Hepatocyte (in vitro differentiated cells): ENCODE data around the gene OR13A1. TPM values are rescaled to one million over a fixed set of nuclear protein-coding genes. Genes with fewer than 3 reads are reported as not detected.
"Not testable (repeated sequence)": the region's sequence is repeated elsewhere in the genome, so short reads cannot be mapped to it uniquely, and the experiment has no call there.

ENCODE experiments used
- DNase-seq: peaks from one replicate; pipeline ENCODE4 v3.0.0-alpha.2; 2016; ENCODE audit warnings: low spot score
- H2AFZ ChIP-seq: fragments of 200-600 bp; sonication (generic); 2 replicates; pipeline ENCODE4 v1.6.0; 2016; ENCODE audit warnings: antibody characterized with exemption, mild to moderate bottlenecking
- H3K27ac ChIP-seq: fragments of 200-600 bp; sonication (generic); 2 replicates; pipeline ENCODE4 v1.5.1; 2016; ENCODE audit warnings: mild to moderate bottlenecking
- H3K27me3 ChIP-seq: fragments of 200-600 bp; sonication (generic); 2 replicates; pipeline ENCODE4 v1.6.1; 2016
- H3K36me3 ChIP-seq: fragments of 200-600 bp; sonication (generic); replicated peaks from 2 replicates; pipeline ENCODE4 v1.5.1; 2016; ENCODE audit warnings: low read depth; ENCODE audit not compliant: insufficient read depth
- H3K4me1 ChIP-seq: fragments of 200-600 bp; sonication (generic); 2 replicates; pipeline ENCODE4 v1.5.1; 2016; ENCODE audit warnings: mild to moderate bottlenecking, moderate library complexity; ENCODE audit not compliant: insufficient read depth
- H3K4me2 ChIP-seq: fragments of 200-600 bp; sonication (generic); 2 replicates; pipeline ENCODE4 v1.6.0; 2016
- H3K4me3 ChIP-seq: fragments of 200-600 bp; sonication (generic); 2 replicates; pipeline ENCODE4 v1.5.1; 2016; ENCODE audit warnings: mild to moderate bottlenecking
- H3K79me2 ChIP-seq: fragments of 200-600 bp; sonication (generic); 2 replicates; pipeline ENCODE4 v1.6.0; 2017; ENCODE audit warnings: mild to moderate bottlenecking
- H3K9me2 ChIP-seq: fragments of 200-600 bp; sonication (generic); replicated peaks from 2 replicates; pipeline ENCODE4 v1.6.0; 2017; ENCODE audit warnings: mild to moderate bottlenecking; ENCODE audit not compliant: insufficient read depth
- H3K9me3 ChIP-seq: fragments of 200-600 bp; sonication (generic); 2 replicates; pipeline ENCODE4 v1.5.1; 2016; ENCODE audit warnings: low read depth, mild to moderate bottlenecking
- H4K20me1 ChIP-seq: fragments of 200-600 bp; sonication (generic); 2 replicates; pipeline ENCODE4 v1.6.0; 2016; ENCODE audit warnings: mild to moderate bottlenecking; ENCODE audit not compliant: insufficient read depth, poor library complexity, severe bottlenecking
- EZH2 ChIP-seq: fragments of 200-600 bp; sonication (generic); IDR thresholded peaks from 2 replicates; pipeline ENCODE4 v1.6.1; 2016; ENCODE audit warnings: antibody characterized with exemption, mild to moderate bottlenecking, borderline replicate concordance
- EZH2phosphoT487 ChIP-seq: fragments of 200-600 bp; sonication (generic); IDR thresholded peaks from one replicate; pipeline ENCODE4 v1.6.1; 2018; ENCODE audit warnings: antibody characterized with exemption, mild to moderate bottlenecking, low read depth, moderate library complexity; ENCODE audit not compliant: unreplicated experiment, severe bottlenecking
- WGBS: methylation state at CpG from one replicate; pipeline ENCODE4 v1.1.6; 2016; ENCODE audit warnings: low lambda C conversion rate; ENCODE audit errors: missing lambda C conversion rate; 5-methylcytosine and 5-hydroxymethylcytosine counted together
- polyA plus RNA-seq: library from polyadenylated mRNA; unstranded; fragments of >200 nt; fragmentation: Nextera tagmentation; extraction: Ambion mirVana; gene quantifications from 2 replicates; pipeline ENCODE4 v1.2.1, GENCODE V29; 2016
- total RNA-seq: library from RNA; depleted of rRNA; stranded (reverse); fragments of >200 nt; gene quantifications from 2 replicates; pipeline ENCODE4 v1.2.3, GENCODE V29; 2014
- TF ChIP-seq, protein P1 (sequence below): fragments of 200-600 bp; sonication (generic); IDR thresholded peaks from 2 replicates; pipeline ENCODE4 v1.5.1; 2016; ENCODE audit warnings: antibody characterized with exemption, mild to moderate bottlenecking; ENCODE audit not compliant: poor library complexity

OR13A1 gene
- total and polyA plus RNA-seq, 2 experiments from 2014 or later = 0.37 TPM; not detected in 1

GRCh38 chr10:45279682-45280081 is 35.7 kb downstream of the OR13A1 start:
- no peak for DNase-seq
- Histone ChIP-seq H3K9me3 (no peaks in the 10 kb centered on the region), H3K79me2 (no peaks in the 10 kb centered on the region), H3K36me3 (no peaks in the 10 kb centered on the region), H3K9me2 (no peaks in the 10 kb centered on the region), H3K4me2 (no peak overlapping the region), H3K4me3 (no peak overlapping the region), H4K20me1 (no peaks in the 10 kb centered on the region), H3K4me1 (no peaks in the 10 kb centered on the region), H3K27ac (no peak overlapping the region), H2AFZ (no peak overlapping the region), H3K27me3 (no peaks in the 10 kb centered on the region)
- 87% methylated on average over 1 of the region's 1 CpG for WGBS
- no peak for TF ChIP-seq EZH2phosphoT487
- TF ChIP-seq, protein P1, sequence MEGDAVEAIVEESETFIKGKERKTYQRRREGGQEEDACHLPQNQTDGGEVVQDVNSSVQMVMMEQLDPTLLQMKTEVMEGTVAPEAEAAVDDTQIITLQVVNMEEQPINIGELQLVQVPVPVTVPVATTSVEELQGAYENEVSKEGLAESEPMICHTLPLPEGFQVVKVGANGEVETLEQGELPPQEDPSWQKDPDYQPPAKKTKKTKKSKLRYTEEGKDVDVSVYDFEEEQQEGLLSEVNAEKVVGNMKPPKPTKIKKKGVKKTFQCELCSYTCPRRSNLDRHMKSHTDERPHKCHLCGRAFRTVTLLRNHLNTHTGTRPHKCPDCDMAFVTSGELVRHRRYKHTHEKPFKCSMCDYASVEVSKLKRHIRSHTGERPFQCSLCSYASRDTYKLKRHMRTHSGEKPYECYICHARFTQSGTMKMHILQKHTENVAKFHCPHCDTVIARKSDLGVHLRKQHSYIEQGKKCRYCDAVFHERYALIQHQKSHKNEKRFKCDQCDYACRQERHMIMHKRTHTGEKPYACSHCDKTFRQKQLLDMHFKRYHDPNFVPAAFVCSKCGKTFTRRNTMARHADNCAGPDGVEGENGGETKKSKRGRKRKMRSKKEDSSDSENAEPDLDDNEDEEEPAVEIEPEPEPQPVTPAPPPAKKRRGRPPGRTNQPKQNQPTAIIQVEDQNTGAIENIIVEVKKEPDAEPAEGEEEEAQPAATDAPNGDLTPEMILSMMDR = no peak
- TF ChIP-seq EZH2 = no peak

- Histone ChIP-seq H3K4me2 (no peak overlapping the region), H4K20me1 (no peaks in the 10 kb centered on the region), H2AFZ (no peak overlapping the region), H3K9me3 (no peaks in the 10 kb centered on the region), H3K9me2 (no peaks in the 10 kb centered on the region), H3K4me3 (no peak overlapping the region), H3K79me2 (no peaks in the 10 kb centered on the region), H3K36me3 (no peaks in the 10 kb centered on the region), H3K4me1 (no peaks in the 10 kb centered on the region), H3K27ac (no peak overlapping the region), H3K27me3 (no peaks in the 10 kb centered on the region)
- TF ChIP-seq EZH2phosphoT487 = no peak
- TF ChIP-seq, protein P1 = no peak
- no peak for TF ChIP-seq EZH2
- no peak for DNase-seq
- 86% methylated on average over 6 of the region's 6 CpGs for WGBS
Observed at GRCh38 chr10:45278860-45279498, 36.4 kb downstream of the OR13A1 start.

DNA sequence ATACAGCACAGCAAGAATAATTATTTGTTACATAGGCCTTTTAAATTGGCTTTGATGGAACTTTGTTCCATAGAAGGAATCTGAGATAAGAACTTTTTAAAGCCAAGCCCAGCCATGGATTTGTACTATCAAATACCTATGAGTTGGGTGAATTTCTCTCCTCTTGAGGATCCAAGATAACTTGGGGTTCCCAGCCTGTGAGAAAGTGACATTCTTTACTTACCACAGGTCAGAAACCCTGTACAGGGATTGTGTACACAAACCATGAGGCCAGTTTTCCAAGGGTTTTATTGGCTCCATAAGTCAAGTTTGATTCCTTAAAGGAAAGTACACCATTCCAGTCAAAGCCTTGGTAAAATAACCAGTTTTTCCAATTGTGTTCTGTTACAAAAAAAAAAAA is 39.3 kb downstream of the OR13A1 start:
- not testable (repeated sequence) for H3K9me2 ChIP-seq, H3K27me3 ChIP-seq, H4K20me1 ChIP-seq, H3K4me3 ChIP-seq, H3K36me3 ChIP-seq, H3K4me2 ChIP-seq, H2AFZ ChIP-seq, H3K9me3 ChIP-seq, H3K27ac ChIP-seq, H3K79me2 ChIP-seq, H3K4me1 ChIP-seq
- DNase-seq = peak; percentile 18

- DNase-seq = no peak
- TF ChIP-seq, protein P1 = no peak
- TF ChIP-seq EZH2phosphoT487 (no peak), EZH2 (no peak)
- Histone ChIP-seq H4K20me1 (no peaks in the 10 kb centered on the region), H3K27me3 (no peaks in the 10 kb centered on the region), H3K4me2 (no peak overlapping the region), H3K4me3 (no peak overlapping the region), H3K27ac (no peak overlapping the region), H3K9me2 (no peaks in the 10 kb centered on the region), H2AFZ (no peak overlapping the region), H3K4me1 (no peaks in the 10 kb centered on the region), H3K9me3 (no peaks in the 10 kb centered on the region), H3K36me3 (no peaks in the 10 kb centered on the region), H3K79me2 (no peaks in the 10 kb centered on the region)
- WGBS = 88% methylated on average over 1 of the region's 1 CpG
Observed at GRCh38 chr10:45274364-45274763, 41.0 kb downstream of the OR13A1 start.

DNA sequence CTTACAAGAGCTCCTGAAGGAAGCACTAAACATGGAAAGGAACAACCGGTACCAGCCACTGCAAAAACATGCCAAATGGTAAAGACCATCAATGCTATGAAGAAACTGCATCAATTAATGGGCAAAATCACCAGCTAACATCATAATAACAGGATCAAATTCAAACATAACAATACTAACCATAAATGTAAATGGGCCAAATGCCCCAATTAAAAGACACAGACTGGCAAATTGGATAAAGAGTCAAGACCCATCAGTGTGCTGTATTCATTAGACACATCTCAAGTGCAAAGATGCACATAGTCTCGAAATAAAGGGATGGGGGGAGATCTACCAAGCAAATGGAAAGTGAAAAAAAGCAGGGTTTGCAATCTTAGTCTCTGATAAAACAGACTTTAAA is 47.6 kb downstream of the OR13A1 start:
- not testable (repeated sequence) for H3K36me3 ChIP-seq, H3K79me2 ChIP-seq, H3K27ac ChIP-seq, H3K4me3 ChIP-seq, H3K9me2 ChIP-seq, H2AFZ ChIP-seq, H3K4me2 ChIP-seq, H4K20me1 ChIP-seq, H3K4me1 ChIP-seq, DNase-seq, H3K9me3 ChIP-seq, H3K27me3 ChIP-seq
- 83% methylated on average over 2 of the region's 2 CpGs for WGBS
